HG03520 (cell line): ENCODE data around the gene KDM7A.

Experiments used
- ATAC-seq: cut with Tn5 transposase; IDR thresholded peaks from one replicate; pipeline ENCODE4 v1.9.1; 2021; ENCODE audit warnings: mild to moderate bottlenecking, moderate library complexity; ENCODE audit not compliant: unreplicated experiment

KDM7A gene

DNA sequence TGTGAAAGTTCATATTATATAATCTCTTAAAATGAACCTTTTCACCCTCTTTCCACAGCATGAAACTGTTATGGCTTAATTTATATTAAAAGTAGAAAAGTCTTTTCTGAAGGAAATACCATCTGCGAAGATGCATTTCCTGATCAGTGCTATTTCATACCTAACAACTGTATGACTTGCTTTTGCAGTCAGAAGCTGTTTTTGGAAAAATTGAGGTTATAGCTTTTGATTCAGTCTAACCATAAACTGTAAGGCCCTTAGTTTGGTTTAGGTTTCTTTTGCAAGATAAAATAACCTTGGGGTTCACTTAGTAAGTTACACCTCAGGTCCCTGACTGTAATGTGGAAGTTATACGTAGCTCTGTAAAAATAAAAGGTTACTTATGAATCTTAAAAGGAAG lies 91.3 kb downstream of the KDM7A start:
- no peak for ATAC-seq

DNA sequence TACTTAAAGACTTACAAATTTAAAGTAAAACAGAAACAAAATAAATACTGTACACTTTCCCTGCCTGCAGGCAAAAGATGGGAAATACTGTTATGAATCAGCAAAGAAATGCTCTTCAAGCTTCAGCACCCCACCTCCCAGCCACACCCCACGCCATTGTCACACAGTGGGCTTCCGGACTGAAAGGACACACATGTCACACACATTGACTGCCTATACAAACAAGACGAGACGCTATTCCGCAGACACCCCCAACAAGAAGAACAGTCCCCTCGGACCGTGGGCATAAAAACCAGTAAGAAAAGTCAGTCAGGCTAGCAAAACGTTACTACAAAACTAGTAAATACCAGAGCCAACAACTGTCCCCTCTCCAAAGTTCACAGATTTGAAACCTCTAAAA lies 91.8 kb downstream of the KDM7A start:
- peak; percentile 94 for ATAC-seq

DNA sequence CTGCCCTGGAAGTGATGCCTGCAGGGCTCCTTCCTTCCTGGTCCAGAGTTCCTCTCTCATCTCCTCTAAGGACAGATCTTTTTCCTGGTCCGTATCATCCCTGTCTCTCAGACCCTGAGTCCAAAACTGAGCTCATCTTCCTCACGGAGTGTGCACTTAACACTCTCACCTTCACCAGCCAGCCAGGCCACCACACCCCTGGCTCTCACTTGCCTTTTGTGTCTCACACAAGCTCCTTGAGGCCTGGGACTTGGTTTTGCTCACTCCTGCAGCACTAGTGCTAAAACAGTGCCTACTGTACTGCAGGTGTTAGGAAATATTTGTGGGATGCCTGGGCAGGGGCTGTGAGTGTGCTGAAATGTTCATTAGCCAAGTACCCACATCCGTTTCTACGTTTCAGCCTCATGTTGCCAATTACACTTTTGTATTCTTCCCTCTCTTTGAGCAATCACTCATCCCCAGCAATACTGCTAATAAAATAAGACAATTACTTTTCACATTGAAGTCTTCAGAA lies 92.6 kb downstream of the KDM7A start:
- no peak for ATAC-seq

DNA sequence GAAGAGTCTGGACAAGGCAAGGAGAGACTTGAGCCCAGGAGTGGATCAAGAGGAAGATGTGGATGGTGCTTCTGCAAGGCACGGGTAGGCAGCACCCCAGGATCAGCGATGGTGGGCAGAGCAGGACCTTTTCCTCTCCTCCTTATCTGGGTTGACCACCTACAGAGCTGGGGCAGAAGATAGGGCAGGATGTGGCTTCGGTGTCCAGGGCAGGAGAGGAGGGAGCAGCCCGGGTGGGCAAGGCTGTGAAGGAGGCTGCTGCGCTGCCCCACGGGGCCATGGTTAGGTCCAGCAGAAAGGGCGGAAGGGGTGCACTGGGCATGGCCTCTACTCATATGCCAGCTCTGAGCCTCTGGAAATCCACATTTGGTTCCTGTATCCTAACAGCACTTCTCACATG lies 94.0 kb downstream of the KDM7A start:
- ATAC-seq: no peak

DNA sequence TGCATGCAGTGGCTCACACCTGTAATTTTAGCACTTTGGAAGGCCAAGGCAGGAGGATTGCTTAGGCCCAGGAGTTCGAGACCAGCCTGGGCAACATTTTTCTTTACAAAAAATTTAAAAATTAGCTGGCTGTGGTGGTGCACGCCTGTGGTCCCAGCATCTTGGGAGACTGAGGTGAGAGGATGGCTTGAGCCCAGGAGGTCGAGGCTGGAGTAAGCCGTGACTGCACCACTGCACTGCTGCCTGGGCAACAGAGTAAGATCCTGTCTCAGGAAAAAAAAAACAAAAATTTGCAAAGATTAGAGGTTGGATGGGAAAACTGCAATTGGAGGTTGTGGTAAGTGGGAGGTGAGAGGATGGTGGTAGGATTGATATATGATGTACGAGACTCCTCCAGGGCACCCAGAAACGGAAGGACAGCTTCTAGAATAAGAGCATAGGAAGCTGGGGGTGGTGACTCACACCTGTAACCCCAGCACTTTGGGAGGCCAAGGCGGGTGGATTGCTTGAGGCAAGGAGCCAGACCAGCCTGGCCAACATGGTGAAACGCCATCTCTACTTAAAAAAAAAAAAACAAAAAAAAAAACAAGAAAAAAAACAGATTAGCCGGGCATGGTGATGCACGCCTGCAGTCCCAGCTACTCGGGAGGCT lies 94.9 kb downstream of the KDM7A start:
- ATAC-seq: no peak

DNA sequence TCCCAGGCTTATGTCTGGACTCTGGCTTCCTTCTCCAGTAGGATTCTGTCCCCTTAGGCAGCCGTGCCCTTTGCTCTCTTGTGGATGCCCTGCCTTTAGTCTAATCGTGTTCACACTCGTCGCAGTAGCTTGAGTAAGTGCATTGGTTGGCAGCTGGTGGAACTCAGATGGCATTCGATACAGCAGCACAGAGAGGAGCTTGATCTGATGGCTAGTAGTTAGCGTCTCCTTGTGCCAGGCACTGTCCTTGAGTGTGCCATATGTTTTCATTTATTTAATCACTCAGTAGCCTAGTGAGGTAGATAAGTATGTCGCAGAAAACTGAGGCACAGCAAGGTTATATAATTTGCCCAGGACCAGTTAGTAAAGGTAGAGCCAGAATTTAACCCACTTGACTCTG lies 95.9 kb downstream of the KDM7A start:
- ATAC-seq: no peak

DNA sequence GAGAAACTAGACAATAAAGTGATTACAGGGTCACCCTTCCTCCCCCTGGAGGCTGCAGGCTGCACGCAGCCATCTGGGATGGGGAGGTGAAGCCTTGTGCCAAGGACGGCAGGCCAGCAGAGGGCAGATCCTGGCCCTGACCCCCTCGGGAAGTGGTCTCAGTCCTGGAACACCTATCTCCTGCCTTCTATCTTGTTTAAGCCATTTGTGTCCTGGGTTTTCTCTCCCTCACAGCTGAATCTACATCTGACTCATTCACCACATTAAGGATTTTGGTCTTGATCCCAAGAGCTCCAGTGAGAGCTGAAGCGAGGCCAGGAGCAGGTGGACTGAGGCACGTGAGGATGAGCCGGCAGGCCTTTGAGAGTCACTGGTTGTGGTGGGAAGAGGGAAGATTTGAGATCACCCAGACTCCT lies 97.7 kb downstream of the KDM7A start:
- ATAC-seq: no peak

DNA sequence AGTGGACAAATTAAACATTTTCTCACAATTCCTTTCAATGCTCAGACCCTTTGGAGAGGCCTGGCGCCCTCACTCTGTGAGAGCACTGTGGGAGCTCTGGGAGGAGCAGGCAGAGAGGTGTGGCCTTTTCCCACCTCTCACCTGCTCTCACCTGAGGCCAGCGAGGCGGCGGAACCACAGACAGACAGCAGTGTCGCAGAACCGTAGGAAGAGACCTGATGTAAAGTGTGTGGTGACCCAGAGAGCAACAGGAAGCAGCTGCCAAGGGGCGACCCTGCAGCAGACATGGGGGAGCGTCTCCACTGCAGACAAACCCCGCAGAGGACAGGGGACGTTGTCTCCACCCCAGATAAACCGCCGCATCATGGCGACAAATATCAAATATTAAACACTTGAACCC lies 98.4 kb downstream of the KDM7A start:
- no peak for ATAC-seq

DNA sequence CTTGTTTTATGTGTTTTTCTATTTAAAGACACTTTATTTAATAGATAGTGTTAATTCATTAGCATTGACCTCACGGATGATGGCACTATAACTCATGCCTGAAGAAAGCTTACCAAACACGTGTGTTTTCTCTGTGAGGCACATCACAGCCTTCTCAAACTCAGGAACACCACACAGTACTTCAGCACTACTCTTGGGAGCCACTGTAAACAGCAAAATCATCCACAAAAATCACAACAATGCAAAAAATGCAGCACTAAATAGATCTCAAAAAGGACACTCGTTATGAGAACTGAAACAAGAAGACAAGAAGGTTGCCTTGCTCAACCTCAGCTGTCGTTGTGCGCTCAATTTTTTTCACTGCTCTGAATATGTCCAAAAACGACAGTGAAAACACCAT lies 102.0 kb downstream of the KDM7A start:
- no peak for ATAC-seq

DNA sequence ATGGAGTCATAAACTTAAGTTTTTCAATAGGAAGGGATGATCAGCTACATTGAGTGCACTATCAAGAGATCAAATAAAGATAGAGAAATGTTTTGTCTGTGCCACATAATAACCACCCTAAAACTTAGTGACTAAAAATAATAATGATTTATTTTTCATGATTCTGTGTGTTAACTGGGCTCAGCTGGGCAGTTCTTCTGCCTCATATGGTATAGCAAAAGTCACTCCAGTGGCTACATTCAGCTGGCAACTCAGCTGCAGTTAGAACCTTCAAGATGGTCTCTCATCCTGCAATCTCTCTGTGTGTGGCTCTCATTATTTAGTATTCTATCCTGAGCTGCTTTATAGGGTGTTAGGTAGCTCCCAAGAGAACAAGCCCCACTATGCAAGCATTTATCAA lies 106.2 kb downstream of the KDM7A start:
- ATAC-seq: no peak

DNA sequence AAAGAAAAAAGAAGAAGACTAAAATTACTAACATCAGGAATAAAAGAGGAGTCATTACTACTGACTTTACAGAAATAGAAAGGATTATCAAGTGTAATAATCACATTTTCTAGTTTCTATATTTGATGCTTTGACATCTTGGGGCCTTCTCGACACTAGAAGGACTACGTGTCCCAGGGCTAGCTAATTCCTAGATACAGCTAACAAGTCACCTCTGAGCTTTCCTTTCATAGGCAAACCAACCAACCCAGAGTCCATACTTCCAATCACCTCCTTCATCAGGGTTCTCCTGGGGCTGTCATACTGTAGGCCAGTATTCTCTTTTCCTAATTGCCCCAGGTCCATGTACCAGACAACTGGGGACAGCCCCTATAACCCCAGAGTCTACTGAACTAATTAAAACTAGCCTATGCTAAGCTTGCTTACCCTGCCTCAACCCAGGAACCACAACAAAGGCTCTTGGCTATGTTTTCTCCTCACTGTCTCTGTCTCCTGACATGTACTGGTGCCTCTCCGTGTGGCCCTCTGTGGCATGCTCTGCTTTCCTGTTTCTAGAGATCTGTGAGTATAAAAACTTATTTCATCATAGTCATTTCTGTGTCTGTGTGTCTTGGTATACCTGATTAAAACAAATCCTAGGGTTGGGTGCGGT lies 107.4 kb downstream of the KDM7A start:
- ATAC-seq: no peak

DNA sequence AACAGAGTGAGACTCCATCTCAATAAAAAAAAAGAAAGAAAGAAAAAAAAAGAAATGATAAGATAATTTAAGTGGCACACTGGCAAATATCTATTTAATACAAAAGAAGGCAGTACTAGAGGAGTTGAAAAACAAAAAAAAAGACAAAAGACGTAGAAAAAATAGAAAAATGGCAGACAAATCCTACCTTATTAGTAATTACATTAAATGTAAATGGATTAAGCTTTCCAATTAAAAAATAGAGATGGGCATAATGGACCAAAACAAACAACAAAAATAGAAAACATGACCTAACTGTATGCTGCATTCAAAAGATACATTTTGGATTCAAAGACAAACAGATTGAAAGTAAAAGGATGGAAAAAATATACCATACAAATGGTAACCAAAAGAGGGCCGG lies 108.8 kb downstream of the KDM7A start:
- no peak for ATAC-seq

DNA sequence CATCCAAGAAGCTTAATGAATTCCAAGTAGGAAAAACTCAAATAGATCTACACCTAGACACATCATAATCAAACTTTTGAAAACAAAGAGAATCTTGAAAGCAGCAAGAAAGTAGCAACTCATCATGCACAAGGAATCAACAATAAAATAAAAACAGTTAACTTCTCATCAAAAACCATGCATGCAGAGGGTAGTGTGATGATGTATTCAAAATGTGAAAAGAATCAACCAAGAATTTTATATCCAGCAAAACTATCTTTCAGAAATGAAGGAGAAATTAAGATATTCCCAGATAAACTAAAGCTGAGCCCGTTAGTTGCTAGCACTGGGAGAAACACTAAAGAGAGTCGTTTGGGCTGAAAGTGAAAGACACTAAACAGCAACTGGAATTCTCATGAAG lies 109.7 kb downstream of the KDM7A start:
- ATAC-seq: no peak

DNA sequence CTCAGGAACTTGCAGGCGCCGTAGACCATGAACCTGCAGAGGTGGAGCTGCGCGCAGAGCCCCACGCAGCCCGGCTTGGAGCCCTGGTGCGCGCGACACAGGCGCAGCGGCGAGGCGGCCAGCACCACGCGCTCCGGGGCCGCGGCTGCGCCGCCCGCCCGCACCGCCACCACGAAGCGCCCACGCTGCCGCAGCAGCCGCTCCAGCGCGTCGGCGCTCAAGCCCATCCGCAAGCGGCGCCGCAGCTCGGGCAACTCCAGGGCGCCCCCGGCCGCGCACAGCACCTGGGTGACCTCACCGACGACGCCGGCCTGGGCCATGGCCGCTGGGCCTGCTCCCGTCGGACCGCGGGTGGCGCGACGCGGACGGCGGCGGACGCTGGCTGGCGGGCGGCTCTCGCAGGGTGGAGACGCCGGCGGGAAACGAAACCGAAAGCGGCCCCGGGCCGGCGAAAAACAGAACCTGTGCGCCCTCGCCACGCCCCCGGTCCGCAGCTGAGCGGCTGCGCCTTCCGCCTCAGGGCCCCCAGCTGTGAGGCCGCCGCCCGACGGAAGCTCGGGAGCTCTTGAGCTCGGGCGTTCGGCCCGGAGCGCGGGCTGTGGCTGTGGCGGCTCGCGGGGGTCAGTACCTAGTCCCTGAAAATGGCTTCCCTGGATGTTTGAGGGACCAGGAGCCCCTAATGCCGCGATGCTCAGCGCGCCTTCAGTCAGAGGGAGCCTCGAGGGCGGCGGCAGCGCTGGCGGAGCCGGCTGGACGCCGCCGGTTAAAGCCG lies 114.1 kb downstream of the KDM7A start, which contains the start of gene PARP12:
TSS of gene PARP12 (minus strand) at position 424 of the 772 bp plus-strand sequence. CDS start at position 320, 104 bp downstream.
- peak; percentile 87 for ATAC-seq

DNA sequence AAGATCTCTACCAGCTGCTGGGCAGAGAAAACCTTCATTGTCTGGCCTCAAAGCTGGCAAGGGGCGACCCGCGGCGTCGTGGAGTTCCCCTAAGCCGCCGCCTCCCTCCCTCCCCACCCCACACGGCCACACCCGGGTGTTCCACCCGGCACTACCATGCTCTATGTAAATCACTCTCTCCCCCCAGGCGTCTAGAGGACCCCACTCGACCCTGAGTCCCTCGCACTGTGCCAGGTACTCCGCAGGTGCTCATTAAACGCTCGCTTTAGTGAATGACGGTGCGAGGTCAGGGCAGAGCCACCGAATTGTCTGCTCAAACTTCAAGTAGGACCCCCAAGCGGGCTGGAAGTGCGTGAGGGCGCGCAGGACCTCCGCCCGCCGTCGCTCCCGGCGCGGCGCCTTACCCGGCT lies 114.7 kb downstream of the KDM7A start:
- ATAC-seq: peak; percentile 19

DNA sequence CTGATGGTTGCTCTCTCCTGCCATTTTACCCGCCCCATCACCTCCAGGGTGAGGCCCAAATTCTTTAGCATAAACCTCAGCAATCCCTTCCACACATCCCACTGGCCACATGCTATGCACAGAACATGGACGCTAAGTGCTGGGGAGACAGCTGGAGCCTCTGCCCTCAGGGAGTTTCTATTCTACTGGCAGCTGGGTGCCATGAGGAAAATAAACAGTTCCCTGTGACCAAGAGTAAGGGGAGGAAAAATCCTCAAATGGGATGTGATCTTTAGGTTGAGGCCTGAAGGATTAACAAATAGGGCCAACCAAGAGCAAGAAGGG lies 115.2 kb downstream of the KDM7A start:
- ATAC-seq: no peak

DNA sequence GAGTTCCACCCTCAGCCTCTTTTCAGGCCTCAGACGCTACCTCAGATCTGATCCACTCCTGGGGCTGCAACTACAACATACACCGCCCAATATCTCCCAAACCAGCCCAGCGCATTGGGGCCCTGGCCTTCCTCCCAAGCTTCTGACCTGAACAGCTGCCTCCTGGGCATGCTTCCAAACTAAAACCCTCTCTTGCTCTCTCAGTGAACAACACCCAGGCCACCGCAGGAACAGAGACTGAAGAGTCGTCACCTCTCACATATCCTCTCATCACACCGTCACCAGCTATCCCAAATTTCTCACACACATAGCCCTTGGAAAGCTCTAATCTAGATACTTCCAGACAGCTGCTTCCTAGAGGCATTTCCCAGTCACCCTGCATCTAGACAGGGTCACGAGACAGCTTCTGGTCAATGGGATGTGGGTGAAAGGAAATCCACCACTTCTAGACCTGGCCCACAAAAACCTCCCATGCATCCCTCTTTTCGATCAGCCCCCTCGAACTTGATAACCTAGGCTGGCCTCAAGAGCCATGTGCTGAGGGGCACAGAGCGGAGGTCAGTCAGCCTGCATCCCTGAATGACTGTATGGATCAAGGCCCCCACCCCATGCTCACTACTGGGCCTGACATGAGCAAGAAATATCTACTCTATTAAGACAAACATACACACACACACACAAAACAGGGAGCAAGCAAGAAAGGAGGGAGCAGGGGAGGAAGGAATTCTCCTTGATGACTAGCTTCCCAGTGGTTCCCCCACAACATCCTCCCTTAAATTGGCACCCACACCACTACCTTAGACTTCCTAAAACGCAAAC lies 115.8 kb downstream of the KDM7A start:
- no peak for ATAC-seq

DNA sequence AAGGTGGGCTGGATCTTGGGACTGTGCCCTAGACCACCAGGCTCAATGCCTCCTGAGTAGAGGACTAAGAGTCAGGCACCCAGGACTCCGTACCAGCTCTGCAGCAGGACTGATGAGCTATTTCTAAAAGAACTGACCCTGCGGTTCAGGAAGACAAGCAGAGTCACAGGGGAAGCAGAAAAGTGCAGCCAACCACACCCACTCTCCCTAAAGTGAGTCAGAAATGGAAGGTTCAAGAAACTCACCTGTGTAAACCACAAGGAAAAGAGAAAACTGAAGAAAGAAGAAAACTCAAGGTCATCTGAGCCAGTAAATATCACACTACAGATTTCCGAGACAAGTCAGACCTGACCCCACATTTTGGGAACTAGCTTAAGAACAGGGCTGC lies 116.5 kb downstream of the KDM7A start:
- no peak for ATAC-seq

DNA sequence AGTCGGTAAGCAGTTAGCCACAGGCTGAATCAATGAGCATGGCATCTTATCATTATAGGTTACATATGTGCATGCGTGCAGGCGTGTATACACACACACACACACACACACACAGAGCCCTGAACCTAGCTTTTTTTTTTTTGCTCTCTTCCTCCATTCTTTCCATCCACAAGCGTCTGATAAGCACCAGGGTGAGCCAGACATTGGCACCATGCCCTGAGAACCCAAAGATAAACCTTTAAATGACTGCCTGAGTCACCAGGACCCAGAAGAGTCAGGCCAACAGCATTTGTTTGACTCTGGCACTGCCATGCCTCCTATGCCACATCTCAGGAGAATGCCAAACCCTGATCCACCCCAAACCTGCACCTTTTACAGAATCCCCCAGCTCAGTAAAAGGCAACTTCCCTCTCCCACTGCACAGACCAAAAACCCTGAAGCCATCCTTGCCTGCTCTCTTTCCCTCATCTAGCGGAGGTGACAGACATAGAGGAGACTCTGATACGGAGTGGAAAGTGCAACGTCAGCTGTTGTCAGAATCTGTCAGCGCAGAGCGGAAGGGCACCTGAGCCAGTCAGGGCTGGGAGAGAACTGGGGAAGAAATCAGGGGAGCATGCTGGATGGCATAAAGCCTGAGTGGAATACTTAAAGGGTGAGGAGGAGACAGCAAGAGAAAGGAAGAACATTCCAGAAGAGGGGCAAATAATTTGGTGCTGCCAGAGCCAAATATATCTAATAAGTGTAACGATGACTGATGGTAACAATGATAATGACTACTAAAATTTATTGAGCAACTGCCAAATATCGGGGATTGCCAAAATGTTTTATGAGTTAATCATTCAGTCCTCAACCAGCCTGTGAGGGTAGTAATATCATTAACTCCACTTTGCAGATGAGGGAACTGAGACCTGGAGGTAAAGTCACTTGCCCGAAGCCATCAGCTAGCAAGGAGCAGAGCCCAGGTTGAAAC lies 117.2 kb downstream of the KDM7A start:
- no peak for ATAC-seq

DNA sequence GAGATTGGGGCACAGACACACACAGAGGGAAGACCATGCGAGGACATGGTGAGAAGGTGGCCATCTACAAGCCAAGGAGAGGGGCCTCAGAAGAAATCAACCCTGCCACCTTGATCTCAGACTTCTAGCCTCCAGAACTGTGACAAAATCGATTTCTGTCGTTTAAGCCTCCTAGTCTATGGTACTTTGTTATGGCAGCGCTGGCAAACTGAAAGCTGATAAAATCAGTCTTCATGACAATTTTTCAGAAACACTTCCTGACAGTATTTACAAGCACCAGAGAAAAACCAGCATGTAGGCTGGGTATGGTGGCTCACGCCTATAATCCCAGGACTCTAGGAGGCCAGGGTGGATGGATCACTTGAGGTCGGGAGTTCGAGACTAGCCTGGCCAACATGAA lies 118.3 kb downstream of the KDM7A start:
- ATAC-seq: no peak
